ENCODE results near the gene GAS2L2. TPM values are rescaled to one million over a fixed set of nuclear protein-coding genes. Genes with fewer than 3 reads are reported as not detected.

The GAS2L2 gene
- polyA plus RNA-seq, 4 donors = 0.03 TPM; not detected in 2

- WGBS, 3 donors = 70 to 74% (median 70%) methylated on average over 3 of the region's 3 CpGs
- Histone ChIP-seq H3K27ac (ENCODE audit: low read depth in 1 of 3, low read length in 2 of 3) (peak overlapping the region in 1 of 3 donors; percentile 41), H3K9me3 (ENCODE audit: control insufficient read depth in 2 of 2, insufficient read depth in 1 of 2, low read depth in 1 of 2, low read length in 1 of 2) (no peaks in the 10 kb centered on the region), H3K27me3 (ENCODE audit: control insufficient read depth in 3 of 3, insufficient read depth in 3 of 3, low read length in 3 of 3) (peaks cover 0 to 2% (median 0%) of the 10 kb centered on the region in 3 donors), H3K36me3 (ENCODE audit: control insufficient read depth in 3 of 3, insufficient read depth in 2 of 3, low read depth in 1 of 3, low read length in 3 of 3) (peaks cover 0 to 2% (median 0%) of the 10 kb centered on the region in 3 donors), H3K4me1 (ENCODE audit: control insufficient read depth in 3 of 3, insufficient read depth in 2 of 3, low read depth in 1 of 3, low read length in 2 of 3) (peaks cover 3 to 30% (median 7%) of the 10 kb centered on the region in 3 donors), H3K4me3 (ENCODE audit: low read depth in 1 of 3, low read length in 3 of 3) (no peak overlapping the region)
- FAIRE-seq = no peak
- no peak for DNase-seq
Observed at GRCh38 chr17:35780950-35781349, 27.9 kb upstream of the GAS2L2 start.

GRCh38 chr17:35778641-35779196 is 25.7 kb upstream of the GAS2L2 start:
- Histone ChIP-seq H3K27ac (ENCODE audit: low read depth in 1 of 3, low read length in 2 of 3) (no peak overlapping the region), H3K4me1 (ENCODE audit: control insufficient read depth in 3 of 3, insufficient read depth in 2 of 3, low read depth in 1 of 3, low read length in 2 of 3) (peaks cover 2 to 30% (median 3%) of the 10 kb centered on the region in 3 donors), H3K27me3 (ENCODE audit: control insufficient read depth in 3 of 3, insufficient read depth in 3 of 3, low read length in 3 of 3) (peaks cover 0 to 2% (median 0%) of the 10 kb centered on the region in 3 donors), H3K9me3 (ENCODE audit: control insufficient read depth in 2 of 2, insufficient read depth in 1 of 2, low read depth in 1 of 2, low read length in 1 of 2) (no peaks in the 10 kb centered on the region), H3K36me3 (ENCODE audit: control insufficient read depth in 3 of 3, insufficient read depth in 2 of 3, low read depth in 1 of 3, low read length in 3 of 3) (peaks cover 0 to 2% (median 0%) of the 10 kb centered on the region in 3 donors), H3K4me3 (ENCODE audit: low read depth in 1 of 3, low read length in 3 of 3) (no peak overlapping the region)
- DNase-seq (no peak), FAIRE-seq (no peak)
- 92 to 94% (median 94%) methylated on average over 16 of the region's 16 CpGs for WGBS, 3 donors

- FAIRE-seq (no peak), DNase-seq (no peak)
- Histone ChIP-seq H3K36me3 (ENCODE audit: control insufficient read depth in 3 of 3, insufficient read depth in 2 of 3, low read depth in 1 of 3, low read length in 3 of 3) (peaks cover 0 to 2% (median 0%) of the 10 kb centered on the region in 3 donors), H3K4me1 (ENCODE audit: control insufficient read depth in 3 of 3, insufficient read depth in 2 of 3, low read depth in 1 of 3, low read length in 2 of 3) (peaks cover 2 to 12% (median 3%) of the 10 kb centered on the region in 3 donors), H3K27me3 (ENCODE audit: control insufficient read depth in 3 of 3, insufficient read depth in 3 of 3, low read length in 3 of 3) (peaks cover 0 to 2% (median 0%) of the 10 kb centered on the region in 3 donors), H3K27ac (ENCODE audit: low read depth in 1 of 3, low read length in 2 of 3) (no peak overlapping the region), H3K9me3 (ENCODE audit: control insufficient read depth in 2 of 2, insufficient read depth in 1 of 2, low read depth in 1 of 2, low read length in 1 of 2) (no peaks in the 10 kb centered on the region), H3K4me3 (ENCODE audit: low read depth in 1 of 3, low read length in 3 of 3) (no peak overlapping the region)
- WGBS, 3 donors = 36 to 53% (median 49%) methylated on average over 6 of the region's 6 CpGs
Observed at GRCh38 chr17:35775583-35775982, 22.5 kb upstream of the GAS2L2 start.

GRCh38 chr17:35775039-35775438 is 22.0 kb upstream of the GAS2L2 start:
- no peaks in the 10 kb centered on the region for H3K9me3 ChIP-seq (ENCODE audit: control insufficient read depth in 2 of 2, insufficient read depth in 1 of 2, low read depth in 1 of 2, low read length in 1 of 2)
- peaks cover 0 to 2% (median 0%) of the 10 kb centered on the region in 3 donors for H3K36me3 ChIP-seq (ENCODE audit: control insufficient read depth in 3 of 3, insufficient read depth in 2 of 3, low read depth in 1 of 3, low read length in 3 of 3)
- no peak for FAIRE-seq
- 57 to 68% (median 63%) methylated on average over 5 of the region's 5 CpGs for WGBS, 3 donors
- H3K4me1 ChIP-seq (ENCODE audit: control insufficient read depth in 3 of 3, insufficient read depth in 2 of 3, low read depth in 1 of 3, low read length in 2 of 3) = peaks cover 2 to 12% (median 3%) of the 10 kb centered on the region in 3 donors
- H3K27ac ChIP-seq (ENCODE audit: low read depth in 1 of 3, low read length in 2 of 3) = peak overlapping the region in 1 of 3 donors; percentile 61
- H3K4me3 ChIP-seq (ENCODE audit: low read depth in 1 of 3, low read length in 3 of 3) = no peak overlapping the region
- no peak for DNase-seq
- peaks cover 0 to 2% (median 0%) of the 10 kb centered on the region in 3 donors for H3K27me3 ChIP-seq (ENCODE audit: control insufficient read depth in 3 of 3, insufficient read depth in 3 of 3, low read length in 3 of 3)

- Histone ChIP-seq H3K4me1 (ENCODE audit: control insufficient read depth in 3 of 3, insufficient read depth in 2 of 3, low read depth in 1 of 3, low read length in 2 of 3) (peaks cover 3 to 12% (median 4%) of the 10 kb centered on the region in 3 donors), H3K9me3 (ENCODE audit: control insufficient read depth in 2 of 2, insufficient read depth in 1 of 2, low read depth in 1 of 2, low read length in 1 of 2) (no peaks in the 10 kb centered on the region), H3K27me3 (ENCODE audit: control insufficient read depth in 3 of 3, insufficient read depth in 3 of 3, low read length in 3 of 3) (peaks cover 0 to 2% (median 0%) of the 10 kb centered on the region in 3 donors), H3K4me3 (ENCODE audit: low read depth in 1 of 3, low read length in 3 of 3) (no peak overlapping the region), H3K27ac (ENCODE audit: low read depth in 1 of 3, low read length in 2 of 3) (peak overlapping the region in 1 of 3 donors; percentile 61), H3K36me3 (ENCODE audit: control insufficient read depth in 3 of 3, insufficient read depth in 2 of 3, low read depth in 1 of 3, low read length in 3 of 3) (peaks cover 0 to 2% (median 0%) of the 10 kb centered on the region in 3 donors)
- 36 to 56% (median 51%) methylated on average over 5 of the region's 5 CpGs for WGBS, 3 donors
- DNase-seq = peak in 1 of 2 donors; percentile 27
- FAIRE-seq = no peak
Observed at GRCh38 chr17:35774499-35774898, 21.5 kb upstream of the GAS2L2 start.

GRCh38 chr17:35773679-35774425 is 20.8 kb upstream of the GAS2L2 start:
- DNase-seq (no peak), FAIRE-seq (no peak)
- peak overlapping the region in 1 of 3 donors; percentile 61 for H3K27ac ChIP-seq (ENCODE audit: low read depth in 1 of 3, low read length in 2 of 3)
- peaks cover 0 to 2% (median 0%) of the 10 kb centered on the region in 3 donors for H3K36me3 ChIP-seq (ENCODE audit: control insufficient read depth in 3 of 3, insufficient read depth in 2 of 3, low read depth in 1 of 3, low read length in 3 of 3)
- peaks cover 3 to 18% (median 8%) of the 10 kb centered on the region in 3 donors for H3K4me1 ChIP-seq (ENCODE audit: control insufficient read depth in 3 of 3, insufficient read depth in 2 of 3, low read depth in 1 of 3, low read length in 2 of 3)
- peaks cover 0 to 2% (median 0%) of the 10 kb centered on the region in 3 donors for H3K27me3 ChIP-seq (ENCODE audit: control insufficient read depth in 3 of 3, insufficient read depth in 3 of 3, low read length in 3 of 3)
- H3K9me3 ChIP-seq (ENCODE audit: control insufficient read depth in 2 of 2, insufficient read depth in 1 of 2, low read depth in 1 of 2, low read length in 1 of 2) = no peaks in the 10 kb centered on the region
- 63 to 84% (median 78%) methylated on average over 10 of the region's 10 CpGs for WGBS, 3 donors
- no peak overlapping the region for H3K4me3 ChIP-seq (ENCODE audit: low read depth in 1 of 3, low read length in 3 of 3)

- Histone ChIP-seq H3K27ac (ENCODE audit: low read depth in 1 of 3, low read length in 2 of 3) (no peak overlapping the region), H3K27me3 (ENCODE audit: control insufficient read depth in 3 of 3, insufficient read depth in 3 of 3, low read length in 3 of 3) (no peaks in the 10 kb centered on the region), H3K9me3 (ENCODE audit: control insufficient read depth in 2 of 2, insufficient read depth in 1 of 2, low read depth in 1 of 2, low read length in 1 of 2) (no peaks in the 10 kb centered on the region), H3K36me3 (ENCODE audit: control insufficient read depth in 3 of 3, insufficient read depth in 2 of 3, low read depth in 1 of 3, low read length in 3 of 3) (no peaks in the 10 kb centered on the region), H3K4me1 (ENCODE audit: control insufficient read depth in 3 of 3, insufficient read depth in 2 of 3, low read depth in 1 of 3, low read length in 2 of 3) (peaks cover 3 to 20% (median 9%) of the 10 kb centered on the region in 3 donors), H3K4me3 (ENCODE audit: low read depth in 1 of 3, low read length in 3 of 3) (no peak overlapping the region)
- DNase-seq = no peak
- no peak for FAIRE-seq
- WGBS, 3 donors = 84 to 87% (median 85%) methylated on average over 20 of the region's 20 CpGs
Observed at GRCh38 chr17:35773129-35773528, 20.1 kb upstream of the GAS2L2 start.

GRCh38 chr17:35769895-35770486 is 17.0 kb upstream of the GAS2L2 start:
- H3K27ac ChIP-seq (ENCODE audit: low read depth in 1 of 3, low read length in 2 of 3) = peak overlapping the region in 1 of 3 donors; percentile 50

More at GRCh38 chr17:35769895-35770486, 17.0 kb upstream of the GAS2L2 start:
- Histone ChIP-seq H3K4me3 (ENCODE audit: low read depth in 1 of 3, low read length in 3 of 3) (no peak overlapping the region), H3K4me1 (ENCODE audit: control insufficient read depth in 3 of 3, insufficient read depth in 2 of 3, low read depth in 1 of 3, low read length in 2 of 3) (peaks cover 3 to 13% (median 9%) of the 10 kb centered on the region in 3 donors), H3K27me3 (ENCODE audit: control insufficient read depth in 3 of 3, insufficient read depth in 3 of 3, low read length in 3 of 3) (no peaks in the 10 kb centered on the region), H3K9me3 (ENCODE audit: control insufficient read depth in 2 of 2, insufficient read depth in 1 of 2, low read depth in 1 of 2, low read length in 1 of 2) (no peaks in the 10 kb centered on the region), H3K36me3 (ENCODE audit: control insufficient read depth in 3 of 3, insufficient read depth in 2 of 3, low read depth in 1 of 3, low read length in 3 of 3) (no peaks in the 10 kb centered on the region)
- no peak for DNase-seq
- no peak for FAIRE-seq
- WGBS, 3 donors = 95 to 97% (median 97%) methylated on average over 47 to 48 of the region's 48 CpGs

All from small intestine (tissue), 7 donors.